SK-N-SH treated with all-trans-retinoic acid at 6 μM for 48 hours (cell line): ENCODE results near the gene STK33.

Experiments
- ESRRG ChIP-seq: fragments of 250-450 bp; sonication (Bioruptor Pico); IDR thresholded peaks from 2 replicates; pipeline ENCODE4 v1.6.1; 2021; ENCODE audit warnings: mild to moderate bottlenecking
- GLIS3 ChIP-seq: fragments of 250-450 bp; sonication (Bioruptor Pico); IDR thresholded peaks from 2 replicates; pipeline ENCODE4 v1.5.0; 2020; ENCODE audit warnings: mild to moderate bottlenecking, moderate library complexity
- PATZ1 ChIP-seq: fragments of 250-450 bp; sonication (Bioruptor Pico); IDR thresholded peaks from 2 replicates; pipeline ENCODE4 v1.8.0; 2020; ENCODE audit warnings: mild to moderate bottlenecking, moderate library complexity, borderline replicate concordance
- SNAI2 ChIP-seq: fragments of 250-450 bp; sonication (Bioruptor Pico); IDR thresholded peaks from 2 replicates; pipeline ENCODE4 v1.5.0; 2020; ENCODE audit warnings: mild to moderate bottlenecking, moderate library complexity
- TCF4 ChIP-seq: fragments of 250-450 bp; sonication (Bioruptor Pico); IDR thresholded peaks from 2 replicates; pipeline ENCODE4 v1.8.0; 2021; ENCODE audit warnings: mild to moderate bottlenecking, moderate library complexity, borderline replicate concordance
- ZC3H10 ChIP-seq: fragments of 250-450 bp; sonication (Bioruptor Pico); IDR thresholded peaks from 2 replicates; pipeline ENCODE4 v1.5.1; 2021; ENCODE audit warnings: mild to moderate bottlenecking, moderate library complexity
- ZNF8 ChIP-seq: fragments of 450-650 bp; formaldehyde crosslinking; IDR thresholded peaks from 2 replicates; pipeline ENCODE4 v1.5.0; 2020; ENCODE audit warnings: mild to moderate bottlenecking, moderate library complexity

DNA sequence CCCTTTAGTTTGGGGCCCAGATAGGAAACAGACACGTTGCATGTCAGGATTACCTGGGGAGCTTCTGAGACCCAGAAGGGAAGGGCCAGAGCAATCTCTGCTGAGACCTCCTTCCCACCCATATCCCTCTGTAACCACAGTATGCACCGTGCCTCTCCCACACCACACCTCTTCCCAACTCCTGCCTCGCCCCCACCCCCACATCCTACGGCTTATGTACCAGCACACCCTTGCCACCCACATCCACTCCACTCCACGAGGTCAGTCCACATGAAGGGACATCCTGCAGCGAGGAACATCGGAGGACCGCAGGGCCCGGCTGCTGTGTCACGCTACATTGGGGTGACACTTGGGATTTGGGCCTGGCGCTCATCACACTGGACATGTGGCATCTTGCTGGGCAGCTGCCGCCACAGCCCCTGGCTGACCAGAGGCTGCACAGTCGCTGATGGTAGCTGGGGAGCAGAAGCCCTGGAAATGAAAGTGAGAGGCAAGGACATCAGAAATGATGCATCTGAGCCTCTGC lies 212.1 kb downstream of the STK33 start:
- TF ChIP-seq PATZ1 (CRISPR knock-in tag) (no peak), TCF4 (CRISPR knock-in tag) (no peak), ZNF8 (no peak), GLIS3 (CRISPR knock-in tag) (no peak), ESRRG (no peak), SNAI2 (CRISPR knock-in tag) (no peak), ZC3H10 (CRISPR knock-in tag) (no peak)
